HG03469 (cell line): ENCODE results near the gene KHNYN.
"Not testable (repeated sequence)": the region's sequence is repeated elsewhere in the genome, so short reads cannot be mapped to it uniquely, and the experiment has no call there.

Experiments
- ATAC-seq: cut with Tn5 transposase; IDR thresholded peaks from one replicate; pipeline ENCODE4 v1.9.1; 2021; ENCODE audit warnings: mild to moderate bottlenecking, moderate library complexity, moderate number of reproducible peaks; ENCODE audit not compliant: unreplicated experiment

KHNYN gene

DNA sequence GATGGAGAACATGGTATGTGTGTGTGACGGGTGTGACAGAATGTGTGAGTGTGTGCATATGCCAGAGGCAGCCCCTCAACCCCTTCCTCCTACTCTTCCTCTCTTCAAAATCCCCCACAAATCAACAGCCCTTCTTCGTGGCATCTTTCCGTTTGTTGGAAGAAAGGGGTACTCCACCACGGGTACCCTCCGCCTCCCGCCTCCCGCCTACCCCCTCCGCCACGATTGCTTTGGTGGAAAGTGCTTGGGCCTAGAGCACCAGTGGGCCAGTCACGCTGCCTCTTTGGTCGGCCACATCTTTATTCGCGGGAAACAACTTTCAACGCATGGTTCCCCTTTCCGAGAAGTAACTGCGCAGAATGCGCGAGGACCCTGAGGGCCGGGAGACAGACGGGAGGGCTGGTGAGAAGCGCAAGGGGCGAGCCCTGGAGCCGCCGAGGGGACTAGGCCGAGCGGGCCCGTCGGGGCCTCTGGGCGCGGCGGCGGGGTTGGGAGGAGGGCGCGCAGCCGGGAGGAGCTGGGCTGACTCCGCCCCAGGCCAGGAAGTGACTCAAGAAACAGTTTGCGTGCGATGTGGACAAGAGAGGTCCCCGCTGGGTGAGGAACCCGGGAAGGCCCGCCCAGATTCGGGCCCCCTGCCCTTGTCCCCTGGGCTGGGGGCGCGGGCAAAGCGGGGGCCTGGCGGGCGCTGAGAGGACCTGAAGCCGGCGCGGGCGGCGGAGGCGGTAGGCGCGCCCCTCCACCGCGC, at the start of gene KHNYN, which contains the start of gene CBLN3:
Gene KHNYN, plus strand, starts transcription at position 560 of the 748 bp plus-strand sequence. CDS start 777 bp downstream, outside the sequence.
Gene CBLN3, minus strand, starts transcription at position 274 of the 748 bp plus-strand sequence. CDS start 614 bp downstream, outside the sequence.
- ATAC-seq: peak; percentile 73

DNA sequence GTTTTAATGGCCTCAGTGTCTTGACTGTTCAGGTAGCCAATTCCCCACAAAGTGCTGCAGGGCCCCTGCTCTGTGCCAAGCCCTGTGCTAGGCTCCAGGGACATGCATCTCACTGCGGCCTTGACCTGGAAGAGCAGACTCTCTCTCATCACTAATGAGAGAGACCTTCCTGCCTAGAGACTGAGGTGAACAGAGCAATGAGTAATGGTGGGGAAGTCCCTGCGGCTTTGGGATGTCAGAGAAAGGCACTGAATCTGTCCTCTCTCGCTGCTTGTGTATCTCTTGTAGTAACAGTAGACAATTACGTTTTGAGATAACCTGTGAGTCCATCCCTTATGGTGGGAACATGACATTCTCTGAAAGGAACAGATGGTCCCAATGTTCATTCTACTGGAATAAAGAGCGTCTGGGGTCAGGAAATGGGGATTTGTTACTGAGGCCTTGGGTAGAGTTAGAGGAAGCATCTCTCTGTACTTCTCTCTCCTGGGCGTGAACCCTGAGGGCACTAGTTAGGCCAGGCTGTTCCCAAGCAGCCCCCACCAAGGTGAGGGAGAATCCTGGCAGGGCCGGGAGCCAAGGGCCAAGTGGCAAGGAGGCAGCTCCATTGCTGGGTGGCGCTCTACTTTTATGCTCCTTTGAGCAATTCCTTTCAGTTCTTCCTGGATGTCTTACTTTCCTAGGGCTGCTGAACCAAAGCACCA, 48.2 kb upstream of the KHNYN start:
- ATAC-seq: no peak

DNA sequence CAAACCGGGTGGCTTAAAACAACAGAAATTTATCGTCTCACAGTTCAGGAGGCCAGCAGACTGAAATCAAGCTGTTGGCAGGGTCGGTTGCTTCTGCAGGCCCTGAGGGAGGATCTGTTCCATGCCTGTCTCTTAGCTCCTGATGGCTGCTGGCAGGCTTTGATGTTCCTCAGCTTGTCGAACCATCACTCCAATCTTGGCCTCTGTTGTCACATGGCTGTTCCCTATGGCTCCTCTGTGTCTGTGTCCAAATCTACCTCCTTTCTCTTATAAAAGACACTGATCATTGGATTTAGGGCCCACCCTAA, 47.7 kb upstream of the KHNYN start:
- ATAC-seq: no peak

DNA sequence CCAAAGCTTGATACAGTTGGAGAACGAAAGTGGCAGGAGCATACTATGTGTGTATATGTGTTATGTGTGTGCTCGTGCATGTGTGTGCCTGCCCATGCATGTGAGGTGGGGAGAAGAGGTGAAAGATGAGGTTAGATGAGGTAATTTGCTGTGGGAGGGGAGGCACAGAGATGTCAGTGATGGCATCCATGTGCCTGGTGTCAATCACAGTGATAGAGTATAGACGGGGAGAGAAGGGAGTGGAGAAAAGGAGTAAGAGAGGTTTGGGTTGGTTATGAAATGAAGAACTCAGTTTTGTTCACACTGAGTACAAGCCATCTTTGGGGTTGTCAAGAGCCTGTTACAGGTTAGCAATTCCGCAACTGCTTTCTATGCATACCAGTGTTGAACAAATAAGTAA, 45.6 kb upstream of the KHNYN start:
- no peak for ATAC-seq

DNA sequence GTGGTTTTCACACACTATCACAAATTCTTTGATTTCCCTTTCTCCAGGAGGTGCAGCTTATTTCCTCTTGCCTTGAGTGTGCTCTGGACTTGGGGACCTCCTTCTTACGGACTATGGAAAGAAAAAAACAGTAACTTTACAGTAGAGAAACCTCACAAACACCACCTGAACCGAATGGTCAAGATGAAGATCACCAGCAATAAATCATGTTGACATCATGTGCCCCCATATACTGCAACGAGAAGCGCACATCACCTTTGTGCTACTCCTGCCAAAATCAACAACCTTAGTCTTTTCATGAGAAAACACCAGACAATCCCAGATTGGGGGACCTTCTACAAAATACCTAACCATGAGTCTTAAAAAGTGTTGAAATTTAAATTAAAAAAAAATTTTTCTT, 44.2 kb upstream of the KHNYN start:
- ATAC-seq: no peak

DNA sequence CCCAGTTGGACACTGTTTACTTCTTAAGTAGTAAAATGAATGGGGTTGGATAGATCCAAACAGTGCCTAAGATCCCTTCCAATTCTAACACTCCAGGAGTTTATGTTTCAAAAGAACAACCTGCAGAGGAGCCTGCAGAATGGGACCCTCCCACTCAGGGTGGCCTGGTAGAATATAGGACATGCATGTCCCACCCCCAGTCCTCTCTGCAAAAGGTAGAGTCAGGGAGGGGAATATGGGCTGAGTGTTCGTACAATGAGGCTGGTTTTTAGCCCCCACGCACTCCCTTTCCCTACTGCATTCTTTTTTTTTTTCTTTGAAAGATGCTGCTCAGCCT, 42.8 kb upstream of the KHNYN start:
- no peak for ATAC-seq

DNA sequence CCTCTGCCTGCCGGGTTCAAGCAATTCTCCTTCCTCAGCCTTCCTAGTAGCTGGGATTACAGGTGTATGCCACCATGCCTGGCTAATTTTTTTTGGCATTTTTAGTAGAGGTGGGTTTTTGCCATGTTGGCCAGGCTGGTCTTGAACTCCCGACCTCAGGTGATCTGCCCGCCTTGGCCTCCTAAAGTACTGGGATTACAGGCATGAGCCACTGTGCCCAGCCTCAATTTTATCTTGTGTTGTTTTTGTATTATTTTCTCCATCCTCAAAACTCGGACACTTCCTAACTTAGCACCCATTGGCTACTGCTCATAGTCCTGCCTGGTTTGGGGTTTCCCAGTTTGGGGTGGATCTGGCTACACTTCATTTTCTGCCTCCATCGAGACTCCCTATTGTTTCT, 42.2 kb upstream of the KHNYN start:
- not testable (repeated sequence) for ATAC-seq

DNA sequence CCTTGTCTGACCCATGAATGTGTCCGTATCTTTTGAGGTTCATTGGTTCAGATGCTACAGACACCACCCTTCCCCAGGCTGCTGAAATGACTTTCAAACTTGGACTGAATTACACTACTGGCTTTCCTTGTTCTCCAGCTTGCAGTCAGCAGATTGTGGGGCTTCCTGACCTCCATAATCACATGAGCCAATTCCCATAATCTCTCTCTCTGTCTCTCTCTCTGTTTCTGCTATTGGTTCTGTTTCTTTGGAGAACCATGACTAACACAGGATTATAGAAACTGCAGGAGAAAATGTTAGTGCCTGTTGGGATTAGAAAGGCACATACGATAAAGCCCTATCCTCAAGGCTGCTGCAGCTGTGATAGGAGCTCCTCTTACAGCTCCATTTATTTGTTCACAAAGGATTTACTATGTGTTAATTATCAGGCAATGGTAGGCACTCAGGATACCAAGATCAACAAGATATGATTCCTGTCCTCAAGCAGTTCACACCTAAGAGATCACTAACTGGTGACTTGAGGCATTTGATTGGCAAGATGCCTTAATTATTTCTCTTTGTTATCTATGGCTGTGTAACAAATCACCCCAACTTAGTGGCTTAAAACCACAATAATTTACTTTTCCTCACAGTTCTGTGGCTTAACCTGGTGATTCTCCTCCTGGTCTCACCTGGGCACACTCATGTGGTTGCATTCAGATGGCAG, 41.1 kb upstream of the KHNYN start:
- ATAC-seq: no peak

DNA sequence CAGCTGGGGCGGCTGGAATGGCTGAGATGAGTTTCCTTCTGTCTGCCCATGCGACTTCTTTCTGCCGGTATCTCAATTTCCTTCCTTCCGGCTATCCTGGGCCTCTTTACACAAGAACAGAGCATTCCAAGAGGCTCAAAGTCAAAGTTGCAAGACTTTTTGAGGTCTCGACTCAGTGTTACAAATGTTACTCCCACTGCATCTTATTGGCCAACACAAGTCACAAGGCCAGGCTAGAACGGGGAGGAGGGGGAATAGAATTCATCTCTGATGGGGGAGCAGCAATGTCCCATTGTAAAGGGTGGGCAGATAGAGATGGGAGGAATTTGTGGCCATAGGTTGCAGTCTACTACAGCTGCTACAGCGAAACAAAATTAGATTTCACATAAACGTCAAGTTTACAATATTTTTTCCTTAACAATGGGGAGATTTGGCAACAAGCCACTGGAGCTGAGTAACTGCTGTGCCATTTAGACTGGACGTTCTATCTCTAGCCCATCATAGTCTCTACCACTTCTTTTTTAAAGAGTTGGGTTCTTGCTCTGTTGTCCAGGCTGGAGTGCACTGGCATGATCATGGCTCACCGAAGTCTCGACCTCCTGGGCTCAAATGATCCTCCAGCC, 40.4 kb upstream of the KHNYN start:
- ATAC-seq: no peak

DNA sequence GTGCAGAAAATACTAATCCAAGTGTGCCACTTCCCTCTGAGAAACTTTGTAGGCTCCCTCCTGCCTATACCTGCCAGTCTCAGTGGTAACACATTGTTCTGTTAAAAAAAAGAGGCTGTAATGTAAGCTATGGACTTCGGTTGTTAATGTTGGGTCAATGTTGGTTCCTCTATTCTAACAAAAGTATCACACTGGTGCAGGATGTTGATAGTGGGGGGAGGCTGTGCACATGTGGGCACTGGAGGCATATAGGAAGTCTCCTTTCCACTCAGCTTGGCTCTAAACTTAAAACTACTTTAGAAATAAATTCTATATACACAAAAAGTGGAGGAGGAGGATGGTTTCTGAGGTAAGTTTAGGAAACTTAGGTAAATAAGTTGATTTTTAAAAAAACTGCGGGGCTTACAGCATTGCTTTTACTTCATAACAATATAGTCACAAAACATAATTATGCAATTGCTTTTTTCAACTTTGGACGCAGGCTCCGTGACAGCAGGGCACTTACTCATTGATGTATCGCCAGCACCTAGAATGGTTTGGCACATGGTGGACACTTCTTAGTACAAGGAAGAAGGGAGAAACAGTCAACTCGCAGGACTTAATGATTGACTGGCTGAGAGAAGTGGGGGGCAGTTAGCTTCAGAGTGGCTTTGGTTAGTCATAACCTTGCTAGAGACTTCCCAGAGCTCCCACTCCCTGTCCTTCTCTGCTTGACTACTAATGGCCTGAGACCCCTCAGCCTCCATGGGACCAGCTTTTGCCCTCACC, 38.9 kb upstream of the KHNYN start:
- ATAC-seq: no peak

DNA sequence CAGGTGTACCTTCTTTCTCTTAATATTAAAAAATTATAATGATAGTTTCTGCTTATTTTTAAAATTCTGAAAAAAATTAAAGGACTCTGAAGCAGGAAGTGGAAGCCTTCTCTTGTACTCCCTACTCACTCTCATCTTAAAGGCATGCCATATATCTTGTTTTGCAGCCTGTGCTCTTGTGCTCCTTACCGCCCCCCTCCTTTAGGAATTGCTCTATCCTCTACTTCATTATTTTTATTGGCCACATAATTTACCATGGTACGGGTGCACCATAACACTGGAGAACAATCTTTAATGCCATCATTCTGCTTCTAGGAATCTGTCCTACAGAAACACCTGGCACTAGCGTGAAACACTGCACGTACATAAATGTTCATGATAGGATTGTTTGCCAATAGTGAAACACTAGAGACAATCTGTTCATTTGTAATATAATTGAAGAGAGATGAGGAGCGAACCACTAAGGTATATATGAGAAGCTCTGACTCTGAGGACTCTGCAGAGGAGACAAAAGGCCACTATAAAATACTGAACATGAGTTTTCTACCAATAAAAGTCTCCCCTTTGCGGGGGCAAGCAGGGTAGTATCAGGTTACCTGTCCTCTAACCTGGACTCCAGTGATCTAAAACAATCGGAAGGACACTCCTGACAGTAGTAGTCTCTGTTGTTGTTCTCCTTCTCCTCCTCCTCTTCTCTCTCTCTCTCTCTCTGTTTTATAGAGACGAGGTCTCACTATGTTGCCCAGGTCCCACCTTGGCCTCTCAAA, 37.2 kb upstream of the KHNYN start:
- ATAC-seq: no peak

DNA sequence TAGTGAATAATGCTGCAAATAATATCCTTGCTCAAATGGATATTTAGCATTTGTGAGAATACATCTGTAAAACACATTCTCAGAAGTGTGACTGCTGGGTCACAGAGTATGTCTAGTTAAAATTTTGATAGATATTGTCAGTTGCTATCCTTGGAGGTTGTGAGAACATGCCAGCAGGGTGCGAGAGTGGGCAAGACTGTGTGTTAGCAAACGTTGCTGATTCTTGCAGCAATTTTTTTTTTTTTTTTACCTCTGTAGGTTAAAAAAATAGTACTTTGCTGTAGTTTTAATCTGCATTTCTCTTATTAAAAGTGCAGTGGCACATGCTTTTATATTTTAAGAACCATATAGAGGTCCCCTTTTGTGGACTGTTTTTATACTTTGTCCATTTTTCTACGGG, 35.5 kb upstream of the KHNYN start:
- no peak for ATAC-seq

DNA sequence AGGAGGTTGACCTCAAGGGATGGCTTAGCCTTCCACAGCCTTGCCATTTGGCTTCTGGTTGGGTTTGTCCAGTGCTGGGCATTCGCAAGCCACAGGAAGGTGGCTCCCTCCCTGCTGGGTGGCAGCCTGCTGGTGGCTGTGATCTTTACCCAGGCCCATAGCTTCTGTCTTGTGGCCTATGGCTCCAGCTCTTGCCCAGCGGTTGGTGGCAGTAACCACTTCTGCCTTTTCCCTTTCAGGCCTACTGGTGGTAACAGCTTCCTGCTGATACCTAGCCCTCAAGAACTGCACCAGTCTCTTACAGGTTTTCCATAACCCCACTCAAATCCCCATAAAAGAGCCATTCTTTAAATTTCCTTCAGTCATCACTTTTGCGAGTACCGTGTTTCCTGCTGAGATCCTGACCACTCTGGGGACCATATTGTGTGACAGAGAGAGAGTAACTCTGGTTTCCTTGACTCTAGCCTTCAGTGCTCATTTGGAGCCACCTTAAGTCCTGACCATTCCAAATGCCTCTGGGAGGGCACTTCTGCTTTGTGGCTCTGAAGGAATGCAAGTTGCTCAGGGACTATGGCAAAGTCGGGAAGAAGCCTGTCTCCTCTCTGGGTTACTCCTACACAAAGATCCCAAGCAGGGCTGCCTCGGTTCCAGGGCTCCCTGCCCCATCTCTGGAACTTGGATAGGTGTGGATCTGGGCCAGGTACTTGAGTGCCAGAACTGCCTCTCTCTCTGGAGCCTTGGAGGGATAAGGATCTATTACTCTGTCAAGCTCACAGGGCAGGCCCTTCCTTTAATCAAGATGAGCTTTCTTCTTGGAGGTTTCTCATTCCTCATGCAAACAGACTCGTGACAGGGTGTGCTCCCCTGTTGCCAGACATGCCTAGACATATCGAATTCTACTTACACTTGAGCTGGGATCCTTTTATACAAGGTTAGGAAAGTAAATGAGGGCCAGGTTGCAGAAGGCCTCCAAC, 33.9 kb upstream of the KHNYN start:
- no peak for ATAC-seq

DNA sequence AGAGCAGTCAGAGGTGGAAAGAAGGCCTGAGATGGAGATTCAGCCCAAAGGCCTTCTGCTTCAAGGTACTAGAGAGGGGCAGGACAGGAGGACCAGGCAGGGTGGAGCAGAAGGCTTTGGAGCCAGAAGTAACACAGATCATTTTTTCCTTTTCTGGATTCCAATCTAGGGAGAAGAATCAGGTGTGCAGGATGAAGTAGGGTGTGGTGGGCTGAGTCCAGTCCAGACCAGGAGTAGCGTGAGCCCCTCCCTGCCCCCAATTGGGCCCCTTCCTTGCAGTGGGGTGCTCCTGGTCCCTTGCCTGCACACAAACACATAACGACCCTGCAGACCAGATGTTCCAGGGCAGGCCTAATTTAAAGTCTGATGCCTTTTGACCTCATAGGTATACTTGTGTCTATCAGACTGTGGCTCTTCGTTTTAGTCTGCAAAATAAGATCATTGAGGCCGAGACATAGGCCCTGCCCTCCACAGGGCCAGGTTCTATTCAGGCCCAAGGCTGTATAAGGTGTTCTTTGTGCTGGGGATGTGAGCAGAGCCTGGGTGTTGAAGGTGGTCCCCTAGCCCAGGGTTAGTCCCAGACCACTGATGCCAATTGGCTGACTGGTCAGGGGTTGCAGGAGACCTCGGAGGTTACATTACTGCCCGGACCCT, 32.0 kb upstream of the KHNYN start:
- no peak for ATAC-seq

DNA sequence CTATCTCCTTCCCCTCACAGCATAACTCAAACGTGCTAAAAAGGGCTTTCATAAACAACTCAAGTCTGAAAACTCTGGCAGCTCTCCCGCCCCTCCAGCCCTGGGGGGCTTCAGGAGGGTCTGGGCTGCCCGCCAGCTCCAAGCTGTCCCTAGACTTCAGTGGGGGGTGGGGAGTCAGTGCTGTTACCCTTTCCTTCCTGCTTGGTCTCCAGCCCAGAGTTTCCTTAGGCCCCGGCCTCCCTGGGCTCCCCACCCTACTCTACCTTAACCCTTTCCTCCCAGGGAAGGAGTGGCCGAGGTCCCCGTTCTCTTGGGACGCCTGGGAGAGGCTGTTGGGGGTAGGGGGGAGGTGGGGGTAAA, 31.5 kb upstream of the KHNYN start:
- ATAC-seq: no peak

DNA sequence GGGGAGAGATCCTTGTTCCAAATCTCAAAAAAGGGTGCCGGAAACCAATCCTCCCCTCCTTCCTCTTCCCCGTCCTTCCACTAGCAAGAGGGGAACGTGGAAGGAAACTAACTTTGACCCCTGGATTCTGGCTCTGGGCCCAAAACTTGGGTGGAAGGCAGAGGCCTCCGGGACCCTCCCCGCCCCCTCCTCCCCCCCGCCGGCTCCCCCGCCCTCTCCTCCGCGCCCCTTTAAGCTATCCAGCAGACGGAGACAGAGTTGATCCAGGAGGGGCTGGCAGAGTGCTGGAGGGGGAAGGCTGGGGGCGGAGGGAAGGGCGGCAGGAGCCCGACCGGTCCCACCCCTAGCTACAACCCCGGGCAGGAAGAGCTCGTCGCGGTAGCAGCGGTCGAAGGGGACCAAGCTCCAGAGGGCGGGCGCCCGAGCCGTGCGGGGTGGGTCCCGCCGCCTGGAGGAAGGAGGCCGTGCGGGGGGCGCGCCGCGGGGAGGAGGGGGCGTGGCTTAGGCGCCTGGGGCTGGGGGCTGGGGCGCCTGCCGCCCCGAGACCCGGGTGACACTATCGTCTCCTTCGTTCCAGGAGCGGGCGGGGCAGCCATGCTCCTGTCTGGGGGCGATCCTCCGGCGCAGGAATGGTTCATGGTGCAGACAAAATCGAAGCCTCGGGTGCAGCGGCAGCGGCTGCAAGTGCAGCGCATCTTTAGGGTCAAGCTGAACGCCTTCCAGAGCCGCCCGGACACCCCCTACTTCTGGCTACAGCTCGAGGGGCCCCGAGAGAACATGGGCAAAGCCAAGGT, 30.9 kb upstream of the KHNYN start, which contains the start of gene NYNRIN:
Gene NYNRIN, plus strand, starts transcription at position 351 of the 794 bp plus-strand sequence. Its CDS starts 244 bp downstream, at position 595.
- ATAC-seq: no peak

DNA sequence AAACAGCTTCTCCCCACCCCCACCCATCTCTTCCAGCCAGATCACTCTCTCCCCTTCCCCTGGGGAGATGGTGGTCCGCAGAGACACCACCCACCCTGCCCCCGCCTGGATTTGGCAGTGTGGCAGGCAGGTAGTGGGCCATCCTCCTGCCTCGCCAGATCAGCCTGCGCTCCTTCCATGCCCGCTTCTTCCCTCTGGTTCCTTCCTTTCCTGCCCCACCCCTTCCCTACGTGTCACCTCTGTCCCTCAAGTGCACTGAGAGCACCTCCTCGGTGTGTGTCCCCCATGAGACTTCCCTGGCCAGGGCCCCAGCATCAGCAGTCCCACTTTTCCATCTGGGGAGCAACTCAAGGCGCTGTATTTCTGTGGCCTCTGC, 30.3 kb upstream of the KHNYN start:
- ATAC-seq: no peak
